ENCODE results near the gene ATXN1L.

GRCh38 chr16:71863995-71864394 is 18.2 kb downstream of the ATXN1L start:
- TF ChIP-seq CTCF (conservative IDR thresholded peaks at IDR 0.05; ENCODE audit: low read length) (no peak), EZH2phosphoT487 (IDR thresholded peaks at IDR 0.05; ENCODE audit: borderline replicate concordance) (no peak)
